ENCODE results near the gene ANGPT4.
"Not testable (repeated sequence)": the region's sequence is repeated elsewhere in the genome, so short reads cannot be mapped to it uniquely, and the experiment has no call there.

The ANGPT4 gene

DNA sequence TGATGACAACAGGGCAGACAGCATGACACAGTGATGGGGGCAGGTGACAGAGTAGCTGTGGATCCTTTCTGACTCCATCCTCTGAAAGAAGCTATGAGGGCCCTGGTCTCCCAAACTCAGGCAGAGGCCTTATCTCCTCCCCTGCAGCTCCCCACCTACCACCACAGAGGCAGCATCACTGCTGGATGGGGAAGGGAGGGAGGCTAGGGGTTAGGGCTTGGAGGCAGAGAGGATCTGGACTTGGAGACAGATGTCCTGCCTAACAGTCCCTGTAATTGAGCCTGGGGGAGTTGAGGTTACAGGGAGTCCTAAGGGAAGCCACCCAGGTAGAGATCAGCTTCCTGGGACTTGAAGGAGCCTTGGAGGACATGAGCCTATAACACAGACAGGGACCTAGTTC, 44.7 kb downstream of the ANGPT4 start:
- DNase-seq: no peak

DNA sequence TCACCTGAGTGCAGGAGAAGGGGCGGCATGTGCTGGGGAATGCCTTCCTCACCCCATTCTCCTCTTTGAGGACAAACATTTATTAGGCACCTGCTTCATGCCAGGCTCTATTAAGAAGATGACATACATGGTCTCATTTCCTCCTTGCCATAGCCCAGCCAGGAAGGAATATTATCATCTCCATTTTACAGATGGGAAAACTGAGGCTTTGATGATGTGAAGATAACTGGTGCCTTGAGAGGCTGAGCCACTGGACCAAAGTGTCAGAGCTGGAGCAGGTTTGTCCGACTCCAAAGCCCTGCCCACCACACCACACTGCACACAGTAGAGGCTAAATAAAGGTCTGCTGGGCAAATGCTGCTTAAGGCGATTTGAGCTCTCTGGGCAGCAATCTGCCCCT, 45.4 kb downstream of the ANGPT4 start:
- no peak for DNase-seq

DNA sequence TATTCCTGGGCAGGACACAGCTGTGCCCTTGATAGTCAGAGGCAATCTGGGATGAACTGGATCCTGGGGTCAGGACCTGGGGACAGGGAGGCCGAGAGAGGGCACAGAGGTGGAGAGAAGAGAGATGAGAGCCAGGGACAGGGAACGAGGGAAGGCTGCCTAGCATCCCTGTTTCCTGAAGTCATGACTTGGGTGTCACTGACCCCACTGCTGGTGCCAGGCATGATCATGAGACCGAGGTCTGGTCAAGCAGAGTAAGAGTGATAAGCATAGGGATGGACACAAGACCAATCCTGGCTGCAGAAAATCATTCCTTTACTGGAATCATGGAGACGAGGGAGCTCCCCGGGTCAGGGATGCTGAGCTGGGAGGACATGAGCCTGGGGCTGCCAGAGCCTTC, 46.5 kb downstream of the ANGPT4 start:
- no peak for DNase-seq

DNA sequence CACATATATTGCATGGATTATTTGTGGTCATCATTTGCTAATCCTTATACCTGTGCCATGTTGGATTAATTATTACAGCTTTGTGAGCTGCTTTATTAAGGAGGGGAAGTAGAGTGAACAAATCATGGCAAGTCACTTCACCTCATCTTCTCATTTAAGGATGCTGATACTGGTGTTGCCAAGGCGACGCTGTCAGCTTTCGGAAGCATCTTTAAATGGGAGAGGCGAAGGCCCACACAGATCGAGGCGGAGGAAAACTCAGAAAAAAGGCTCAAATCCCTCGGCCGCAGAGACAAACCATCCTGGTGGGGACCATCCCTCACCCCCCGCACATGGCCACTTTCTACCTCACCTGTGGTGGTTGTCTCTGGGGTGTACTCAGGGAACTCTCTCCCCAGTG, 47.9 kb downstream of the ANGPT4 start:
- DNase-seq: no peak

DNA sequence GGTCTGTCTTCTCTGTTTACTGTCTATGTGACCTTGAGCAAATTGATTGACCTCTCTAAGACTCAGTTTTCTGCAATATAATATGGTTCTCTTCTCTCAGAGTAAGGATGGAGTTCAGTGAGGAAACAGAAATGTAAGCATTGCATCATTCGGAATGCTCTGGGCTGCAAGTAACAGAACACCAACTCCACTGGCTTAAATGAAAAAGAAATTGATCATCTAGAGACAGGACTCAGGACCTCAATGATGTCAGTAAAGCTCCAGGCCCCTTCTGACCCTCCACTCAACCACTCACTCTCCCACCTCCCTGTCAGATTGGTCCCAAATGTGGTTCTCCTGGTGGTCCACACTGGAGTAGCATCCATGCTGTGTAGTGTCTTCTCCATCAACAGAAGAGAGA, 50.7 kb downstream of the ANGPT4 start:
- no peak for DNase-seq

DNA sequence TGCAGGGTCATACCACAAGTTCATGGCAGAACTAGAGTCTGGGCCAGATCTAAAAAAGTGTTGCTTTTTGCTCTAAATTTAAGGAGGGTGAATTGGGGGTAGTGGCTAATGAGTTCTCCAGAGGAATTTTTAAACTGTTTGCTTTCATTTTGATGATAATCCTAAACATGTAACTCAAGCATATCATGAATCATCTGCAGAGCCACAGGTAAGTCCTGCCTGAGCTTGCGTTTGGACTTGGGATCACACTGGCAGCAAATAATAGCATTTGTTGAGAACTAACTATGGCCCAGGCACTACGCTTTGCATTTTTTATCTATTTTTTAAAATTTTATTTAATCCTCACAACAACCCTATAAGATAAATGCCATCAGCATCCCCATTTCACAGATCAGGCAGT, 55.2 kb downstream of the ANGPT4 start:
- DNase-seq: no peak

DNA sequence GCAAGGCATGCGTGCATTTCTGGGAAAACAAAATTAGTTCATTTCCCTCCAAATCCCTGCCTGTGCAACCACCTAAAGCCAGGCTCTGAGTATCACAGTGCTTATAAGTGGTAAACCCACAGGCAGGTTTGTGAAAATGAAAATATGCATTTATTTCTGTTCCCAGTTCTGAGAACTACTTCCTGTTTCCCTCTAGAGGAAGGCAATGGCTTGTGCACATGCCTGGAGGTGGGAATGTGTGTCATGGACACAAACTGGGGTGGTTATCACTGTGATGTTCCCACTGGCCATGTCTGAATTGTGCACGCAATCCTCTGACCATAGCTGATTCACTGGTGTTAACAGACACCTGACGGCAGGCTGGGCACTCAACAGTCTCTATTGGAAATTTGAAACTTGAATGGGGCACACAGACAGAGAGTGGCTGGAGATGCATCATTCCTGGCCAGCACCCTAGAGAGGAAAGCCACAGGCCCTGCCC, 56.3 kb downstream of the ANGPT4 start:
- DNase-seq: no peak

DNA sequence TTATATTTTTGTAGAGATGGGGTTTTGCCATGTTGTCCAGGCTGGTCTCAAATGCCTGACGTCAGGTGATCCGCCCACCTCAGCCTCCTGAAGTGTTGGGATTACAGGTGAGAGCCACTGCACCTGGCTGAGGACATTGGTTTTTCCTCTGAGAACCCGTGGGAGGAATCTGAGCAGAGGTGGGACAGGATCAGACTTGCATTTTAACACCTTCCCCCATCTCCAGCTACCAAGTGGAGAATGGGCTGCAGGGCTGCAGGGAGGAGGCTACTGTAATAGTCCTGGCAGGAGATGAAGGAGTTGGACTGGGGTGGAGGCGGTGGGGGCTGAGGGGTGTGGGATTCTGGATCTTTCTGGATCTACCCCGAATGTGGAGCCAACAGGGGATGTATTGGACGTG, 58.1 kb downstream of the ANGPT4 start:
- DNase-seq: no peak

DNA sequence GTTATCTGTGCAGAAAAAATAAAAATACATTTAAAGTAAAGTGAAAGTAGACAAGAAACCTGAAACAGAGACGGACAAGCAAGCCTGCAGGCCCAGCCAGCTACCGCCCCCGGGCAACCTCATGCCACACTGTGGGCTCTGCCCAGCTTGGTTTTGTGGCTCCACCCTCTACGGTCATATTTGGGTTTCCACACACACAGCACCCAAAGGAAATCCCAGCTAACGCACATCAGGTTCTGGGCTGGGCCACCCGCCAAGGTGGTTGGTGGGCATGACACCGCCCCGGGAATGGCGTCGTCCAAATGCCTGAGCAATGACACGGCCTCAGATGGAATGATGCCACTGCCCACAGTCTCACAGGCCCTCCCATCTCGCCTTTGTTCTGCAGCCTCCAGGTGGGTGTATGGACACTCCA, 59.8 kb downstream of the ANGPT4 start:
- no peak for DNase-seq

DNA sequence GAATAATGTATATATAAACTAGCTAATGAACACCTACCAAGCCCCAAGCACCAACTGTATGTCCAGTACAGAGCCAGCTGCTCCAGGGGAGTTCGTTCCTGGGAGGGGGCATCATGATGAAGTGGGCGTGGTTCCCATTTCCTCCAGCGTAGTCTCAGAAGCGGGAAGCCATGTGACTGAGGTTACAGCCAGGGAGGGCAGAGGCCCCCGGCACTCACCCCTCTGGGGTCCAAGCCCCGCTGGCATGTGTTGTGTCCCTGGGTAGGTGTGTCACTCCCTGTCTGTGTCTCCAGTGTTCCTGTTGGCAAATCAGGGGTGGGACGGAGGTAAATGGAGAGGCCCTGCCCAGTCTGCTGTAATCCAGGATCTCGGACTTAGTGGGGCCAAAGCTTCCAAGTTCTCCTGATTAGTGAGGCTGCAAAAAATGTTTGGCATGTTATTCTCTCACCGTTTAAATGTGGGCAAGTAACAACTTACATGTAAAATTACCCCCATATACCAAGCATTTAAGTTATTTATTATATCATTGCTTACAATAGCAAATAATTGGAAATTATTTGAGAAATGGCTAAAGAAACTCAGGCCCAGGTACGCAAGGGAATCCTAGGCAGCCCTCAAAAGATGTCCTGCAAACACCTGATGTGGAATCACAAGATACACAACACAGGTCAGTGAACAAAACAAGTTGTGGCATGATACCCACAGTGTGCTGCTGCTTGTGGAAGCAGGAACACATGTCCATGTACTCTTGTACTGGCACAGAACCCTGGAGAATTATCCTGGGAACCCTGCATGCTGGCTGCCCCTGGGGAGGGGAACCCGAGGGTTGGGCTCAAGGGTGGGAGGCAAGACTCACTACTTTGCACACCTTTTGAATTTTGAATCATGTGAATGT, 60.4 kb downstream of the ANGPT4 start:
- no peak for DNase-seq

DNA sequence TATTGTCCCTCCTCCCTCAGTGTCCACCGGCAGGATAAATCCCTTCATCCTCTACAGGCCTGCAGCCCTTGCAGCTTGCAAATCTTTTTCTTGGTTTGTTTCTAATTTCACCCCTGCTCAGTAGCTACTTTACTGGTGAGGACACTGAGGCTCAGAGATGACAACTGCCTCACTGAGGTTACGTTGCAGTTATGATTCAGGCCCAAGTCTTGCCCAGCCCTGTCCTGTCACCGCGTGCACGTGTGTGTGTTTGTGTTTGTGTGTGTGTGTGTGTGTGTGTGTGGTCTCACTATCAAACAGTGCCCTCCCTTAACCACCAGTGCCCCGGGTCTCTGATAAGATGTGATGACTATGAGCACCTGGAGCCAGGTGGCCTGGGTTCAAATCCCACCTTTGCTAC, 61.5 kb downstream of the ANGPT4 start:
- DNase-seq: no peak

DNA sequence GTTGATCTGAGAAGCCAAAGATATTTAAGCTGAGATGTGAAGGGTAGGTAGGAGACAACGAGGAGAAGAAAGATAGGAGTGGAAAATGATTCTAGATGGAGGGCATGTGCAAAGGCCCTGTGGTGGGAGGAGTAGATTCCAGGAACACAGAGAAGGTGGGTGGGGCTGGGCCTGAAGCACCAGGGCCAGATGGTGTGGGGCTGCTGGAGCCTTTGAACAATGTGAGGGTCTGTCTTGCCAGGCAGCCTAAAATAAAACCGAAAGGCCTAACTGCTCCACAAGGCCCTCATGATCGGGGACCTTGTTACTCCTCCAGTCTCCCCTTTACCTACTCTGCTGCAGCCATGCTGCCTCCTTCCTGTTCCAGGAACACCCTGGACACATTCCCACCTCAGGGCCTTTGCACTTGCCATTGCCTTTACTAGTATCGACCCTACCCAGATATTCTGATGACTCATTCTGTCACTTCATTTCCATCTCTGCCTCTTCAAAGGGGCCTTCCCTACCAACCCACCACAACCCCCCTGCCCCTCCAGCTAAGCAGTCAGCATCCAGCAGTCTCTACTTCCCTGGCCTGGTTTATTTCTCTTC, 62.6 kb downstream of the ANGPT4 start:
- no peak for DNase-seq

DNA sequence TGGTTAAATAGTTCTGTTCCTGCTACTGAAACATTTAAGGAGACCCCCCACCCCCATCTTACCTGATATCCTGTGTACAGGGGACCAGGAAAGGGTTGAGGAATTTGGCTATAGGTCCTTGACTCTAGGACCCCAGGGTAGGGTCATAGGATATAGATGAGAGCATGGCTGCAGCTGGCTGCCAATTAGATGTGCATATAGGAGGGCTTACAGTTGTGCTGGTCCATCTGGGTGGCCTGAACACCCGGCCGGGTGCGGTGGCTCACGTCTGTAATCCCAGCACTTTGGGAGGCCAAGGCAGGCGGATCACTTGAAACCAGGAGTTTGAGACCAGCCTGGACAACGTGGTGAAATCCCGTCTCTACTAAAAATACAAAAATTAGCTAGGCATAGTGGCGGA, 67.4 kb downstream of the ANGPT4 start:
- DNase-seq: not testable (repeated sequence)

DNA sequence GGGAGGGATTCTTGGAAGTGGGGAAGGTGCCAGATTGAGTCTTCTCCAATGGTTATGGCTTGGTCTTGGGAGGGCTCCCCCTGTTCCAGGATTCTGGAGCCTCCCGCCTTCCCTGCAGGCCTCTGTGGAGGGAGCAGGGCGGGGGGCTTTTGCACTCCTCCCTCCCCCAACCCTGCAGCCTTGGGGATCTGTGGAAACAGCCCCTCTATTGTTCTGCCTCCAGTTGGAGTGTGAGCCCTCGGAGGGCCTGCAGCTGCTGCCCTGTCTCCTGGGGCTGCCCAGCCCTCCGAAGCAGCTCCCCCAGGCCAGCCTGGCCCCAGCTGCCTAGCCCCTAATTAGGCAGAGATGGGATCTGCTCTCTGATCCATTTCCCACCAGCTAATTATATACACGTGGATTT, 67.9 kb downstream of the ANGPT4 start:
- DNase-seq: no peak

DNA sequence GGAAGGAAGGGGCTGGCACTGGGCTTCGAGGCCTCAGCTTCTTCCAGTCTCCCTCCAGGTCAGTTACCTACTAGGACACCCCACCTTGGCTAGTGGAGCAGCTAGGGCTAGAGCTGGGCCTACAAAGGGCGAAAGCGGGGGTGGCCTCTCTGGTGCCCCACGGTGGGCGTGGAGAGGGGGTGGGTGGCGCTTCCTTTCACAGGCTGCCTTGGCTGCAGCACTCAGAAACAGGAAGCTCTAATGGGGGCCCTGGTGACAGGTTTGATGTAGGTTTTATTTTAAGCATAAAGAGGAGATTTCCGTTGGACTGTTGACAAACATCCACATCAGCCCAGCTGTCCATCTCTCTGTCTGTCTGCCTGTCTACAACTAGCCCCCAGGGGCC, 69.2 kb downstream of the ANGPT4 start:
- no peak for DNase-seq

DNA sequence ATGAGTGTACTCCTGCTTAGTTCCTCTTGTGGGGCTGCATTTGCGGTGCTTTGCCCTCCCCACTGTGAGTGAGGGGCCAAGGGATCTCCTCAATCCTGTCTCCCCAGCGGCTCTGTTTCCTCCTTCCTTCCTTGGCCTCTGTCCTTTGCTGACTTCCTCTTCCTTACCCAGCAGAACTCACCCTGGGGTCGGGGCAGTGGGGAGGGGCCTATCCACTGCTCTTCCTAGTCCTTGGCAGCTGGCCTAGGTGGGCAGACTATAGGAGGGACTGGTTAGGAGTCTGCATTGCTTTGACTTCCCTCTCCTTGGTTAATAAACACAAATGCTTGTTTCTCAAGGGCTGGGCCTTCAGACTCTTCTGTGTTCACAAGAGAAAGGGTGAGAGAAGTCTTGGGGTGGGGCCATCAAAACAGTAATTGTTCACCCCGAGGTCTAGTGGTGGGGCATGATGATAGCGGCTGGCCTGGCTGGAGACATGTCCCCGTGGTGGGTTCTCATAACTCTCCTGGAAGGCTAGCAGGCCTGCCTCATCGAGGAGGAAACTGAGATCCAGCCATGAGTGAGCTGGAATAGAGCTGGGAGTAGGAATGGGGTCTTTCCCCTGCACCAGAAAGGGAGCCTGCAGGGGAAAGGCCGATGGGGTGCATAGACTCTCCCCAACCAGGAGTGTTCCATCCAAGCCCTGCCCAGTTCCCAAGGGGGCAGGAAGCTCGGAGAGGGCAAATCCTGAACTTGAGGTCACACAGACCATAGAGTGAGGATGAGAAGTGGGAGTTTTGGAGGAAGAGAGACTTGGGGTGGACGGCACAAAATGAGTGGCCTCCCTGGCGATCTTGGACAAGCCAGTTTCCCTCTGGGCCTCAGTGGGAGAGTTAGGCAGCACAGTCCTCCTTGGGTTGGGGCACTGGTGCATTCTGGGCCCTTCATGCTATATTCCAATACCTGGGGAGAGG, 69.9 kb downstream of the ANGPT4 start:
- DNase-seq: no peak

DNA sequence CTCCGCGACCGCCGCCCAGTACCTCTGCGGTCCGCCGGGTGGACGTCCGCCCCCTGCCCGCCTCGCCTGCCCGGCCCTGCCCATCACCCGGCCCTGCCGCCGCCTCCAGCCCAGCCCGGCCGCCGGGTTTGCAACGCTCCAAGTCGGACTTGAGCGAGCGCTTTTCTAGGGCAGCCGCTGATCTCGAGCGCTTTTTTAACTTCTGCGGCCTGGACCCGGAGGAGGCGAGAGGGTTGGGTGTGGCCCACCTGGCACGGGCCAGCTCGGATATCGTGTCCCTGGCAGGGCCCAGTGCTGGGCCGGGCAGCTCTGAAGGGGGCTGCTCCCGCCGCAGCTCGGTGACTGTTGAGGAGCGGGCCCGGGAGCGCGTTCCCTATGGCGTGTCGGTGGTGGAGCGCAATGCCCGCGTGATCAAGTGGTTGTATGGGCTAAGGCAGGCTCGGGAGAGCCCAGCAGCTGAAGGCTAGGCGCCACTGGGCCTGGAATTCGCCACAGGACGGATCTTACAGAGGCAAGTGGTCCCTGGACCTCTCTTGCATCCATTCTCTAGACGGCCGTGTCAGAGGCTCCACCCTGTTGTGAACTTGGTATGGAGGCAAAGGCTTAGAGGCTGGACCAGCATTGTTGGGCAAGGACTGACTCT, 70.8 kb downstream of the ANGPT4 start:
- DNase-seq: no peak

DNA sequence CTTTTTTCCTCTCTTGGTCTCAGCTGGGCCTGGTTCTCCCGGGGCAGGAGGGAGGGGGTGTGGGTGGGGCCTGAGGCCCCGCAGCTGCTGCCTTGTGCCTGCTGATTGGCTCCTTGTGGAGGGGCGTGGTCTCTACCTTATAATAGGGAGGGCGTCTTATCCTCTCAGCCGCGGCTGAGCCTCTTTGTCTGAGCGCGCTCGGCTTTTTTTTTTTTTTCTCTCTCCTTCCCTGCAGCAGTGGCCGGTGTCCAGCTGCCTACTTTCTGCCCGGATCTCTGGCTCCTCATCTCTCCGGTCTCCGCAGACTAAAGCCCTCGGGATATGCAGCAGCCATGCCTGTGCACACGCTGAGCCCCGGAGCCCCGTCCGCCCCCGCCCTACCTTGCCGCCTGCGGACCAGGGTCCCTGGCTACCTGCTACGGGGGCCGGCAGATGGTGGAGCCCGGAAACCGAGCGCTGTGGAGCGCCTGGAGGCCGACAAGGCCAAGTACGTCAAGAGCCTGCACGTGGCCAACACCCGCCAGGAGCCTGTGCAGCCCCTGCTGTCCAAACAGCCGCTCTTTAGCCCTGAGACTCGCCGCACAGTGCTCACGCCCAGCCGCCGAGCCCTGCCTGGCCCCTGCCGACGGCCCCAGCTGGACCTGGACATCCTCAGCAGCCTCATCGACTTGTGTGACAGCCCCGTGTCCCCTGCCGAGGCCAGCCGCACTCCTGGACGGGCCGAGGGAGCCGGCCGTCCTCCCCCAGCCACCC, 71.5 kb downstream of the ANGPT4 start:
- DNase-seq: peak; percentile 95

DNA sequence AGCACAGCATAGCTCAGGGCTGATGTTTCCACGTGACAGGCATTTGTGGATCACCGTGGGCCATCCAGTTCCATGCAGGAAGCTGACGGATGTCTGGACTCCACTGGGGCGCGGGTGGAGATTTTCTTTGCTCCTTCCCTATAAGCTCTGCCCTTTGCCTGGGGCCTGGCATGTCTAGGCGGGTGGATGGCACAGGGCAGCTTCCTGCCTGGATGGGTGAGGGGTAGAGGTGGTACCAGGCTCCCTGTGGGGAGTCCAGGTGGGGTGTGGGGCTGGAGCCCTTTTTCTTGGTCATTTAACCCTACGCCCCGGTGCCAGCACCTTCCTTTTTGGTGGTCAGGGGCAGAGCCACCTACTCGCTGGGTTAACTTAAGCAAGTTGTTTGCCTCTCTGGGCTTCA, 72.2 kb downstream of the ANGPT4 start:
- DNase-seq: no peak

DNA sequence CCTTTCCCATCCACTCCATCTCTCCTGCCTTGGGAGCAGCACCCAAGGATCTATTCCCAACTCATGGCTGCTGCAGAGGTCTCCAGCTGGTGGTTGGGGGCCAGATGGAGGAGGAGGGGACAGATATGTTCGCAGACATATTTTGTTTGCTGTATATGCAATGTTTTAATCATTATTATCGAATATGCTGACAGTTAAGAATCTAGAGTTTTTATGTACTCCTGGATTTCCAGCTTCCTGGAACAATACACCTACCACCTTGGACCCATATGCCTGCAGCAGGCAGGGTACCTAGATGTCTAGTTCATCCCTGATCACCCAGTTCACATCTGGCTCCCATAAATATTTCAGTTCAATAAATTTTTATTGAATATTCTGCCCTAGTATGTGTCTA, 73.6 kb downstream of the ANGPT4 start:
- DNase-seq: no peak

DNA sequence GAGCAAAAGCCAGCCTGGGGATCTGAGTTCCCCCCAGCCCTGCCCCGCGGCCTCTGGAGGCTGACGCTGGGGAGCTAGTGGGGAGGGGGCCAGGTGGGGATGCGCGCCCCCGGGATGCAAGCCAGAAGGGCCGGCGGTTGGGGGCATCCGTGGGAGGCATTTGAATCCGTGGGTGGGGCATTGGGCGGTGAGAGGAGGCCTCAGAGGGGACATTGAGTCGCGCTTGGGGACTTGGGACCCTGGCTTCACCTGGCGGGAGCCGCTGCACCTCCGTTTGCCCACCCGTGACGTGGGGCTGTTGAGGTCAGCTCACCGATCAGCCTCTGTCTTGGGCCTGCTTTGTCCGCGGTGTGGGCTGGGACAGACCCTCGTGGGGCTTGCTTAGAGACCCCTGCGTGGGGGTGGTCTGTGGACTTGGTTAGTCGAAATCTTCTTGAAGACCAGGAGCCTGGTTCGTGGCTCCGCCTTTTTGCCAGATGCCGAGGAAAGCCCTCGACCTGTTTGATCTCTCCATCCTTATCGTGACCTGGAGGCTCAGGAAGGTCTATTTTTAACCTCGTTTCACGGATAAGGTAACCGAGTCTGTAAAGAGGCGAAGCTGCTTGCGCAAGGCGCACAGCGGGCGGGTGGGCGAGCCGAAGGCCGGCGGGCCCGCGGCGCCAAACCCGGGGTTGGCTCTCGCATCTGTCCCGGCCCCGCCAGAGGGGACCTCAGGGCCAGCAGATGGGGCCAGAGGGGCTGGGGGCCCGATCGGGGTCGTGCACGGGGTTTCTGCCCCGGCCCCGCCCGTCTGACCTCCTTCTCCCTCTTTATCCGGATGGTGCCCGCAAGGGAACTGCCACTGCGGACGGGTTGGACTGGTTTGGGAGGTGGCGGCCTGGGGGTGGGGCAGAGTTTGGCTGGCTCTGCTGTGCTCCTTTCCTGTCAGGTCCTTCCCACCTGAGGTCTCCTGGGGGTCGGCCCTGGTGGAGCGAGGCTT, 74.3 kb downstream of the ANGPT4 start:
- DNase-seq: peak; percentile 48
